ENCODE results near the gene OSGEP.
"Not testable (repeated sequence)": the region's sequence is repeated elsewhere in the genome, so short reads cannot be mapped to it uniquely, and the experiment has no call there.

Gene OSGEP

GRCh38 chr14:20469242-20469889 is 14.8 kb upstream of the OSGEP start, which contains the start of gene PNP:
PNP (plus strand) TSS chr14:20469406; CDS start chr14:20469525, 119 bp downstream.
- peak; percentile 83 for DNase-seq

DNA sequence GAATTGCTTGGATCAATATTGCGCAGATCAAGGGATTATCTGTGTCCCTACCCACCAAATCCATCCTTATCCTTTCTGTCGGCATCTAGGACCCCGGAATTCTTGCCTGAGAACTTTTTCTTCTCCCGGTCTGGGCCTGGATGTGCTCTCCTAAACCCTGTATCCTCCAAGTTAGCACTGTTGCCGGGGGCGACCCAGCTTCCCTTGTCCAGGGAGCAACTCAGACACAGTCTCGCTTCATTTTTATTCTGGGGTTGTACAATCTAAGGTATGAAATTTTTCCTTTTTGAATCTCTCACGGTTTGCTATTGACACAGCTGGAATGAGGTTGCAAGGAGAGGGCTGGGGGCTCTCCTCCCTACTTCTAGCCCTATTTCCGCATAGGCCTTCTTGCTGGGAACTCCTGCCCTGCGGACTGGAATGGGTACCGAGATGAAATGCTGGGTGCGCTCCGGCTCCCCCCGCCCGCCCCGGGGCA is 14.2 kb upstream of the OSGEP start:
- no peak for DNase-seq

GRCh38 chr14:20461225-20462141 is 6.9 kb upstream of the OSGEP start, which contains the start of gene PIP4P1:
PIP4P1 (minus strand) TSS chr14:20461434; CDS start chr14:20461325, 109 bp downstream.
- peak; percentile 98 for DNase-seq

GRCh38 chr14:20460458-20461224 is 6.0 kb upstream of the OSGEP start:
- DNase-seq: no peak

- DNase-seq: no peak
These were observed 3.6 kb upstream of the OSGEP start for GRCh38 chr14:20458031-20458789.

GRCh38 chr14:20456971-20457370 is 2.4 kb upstream of the OSGEP start:
- DNase-seq: no peak

DNA sequence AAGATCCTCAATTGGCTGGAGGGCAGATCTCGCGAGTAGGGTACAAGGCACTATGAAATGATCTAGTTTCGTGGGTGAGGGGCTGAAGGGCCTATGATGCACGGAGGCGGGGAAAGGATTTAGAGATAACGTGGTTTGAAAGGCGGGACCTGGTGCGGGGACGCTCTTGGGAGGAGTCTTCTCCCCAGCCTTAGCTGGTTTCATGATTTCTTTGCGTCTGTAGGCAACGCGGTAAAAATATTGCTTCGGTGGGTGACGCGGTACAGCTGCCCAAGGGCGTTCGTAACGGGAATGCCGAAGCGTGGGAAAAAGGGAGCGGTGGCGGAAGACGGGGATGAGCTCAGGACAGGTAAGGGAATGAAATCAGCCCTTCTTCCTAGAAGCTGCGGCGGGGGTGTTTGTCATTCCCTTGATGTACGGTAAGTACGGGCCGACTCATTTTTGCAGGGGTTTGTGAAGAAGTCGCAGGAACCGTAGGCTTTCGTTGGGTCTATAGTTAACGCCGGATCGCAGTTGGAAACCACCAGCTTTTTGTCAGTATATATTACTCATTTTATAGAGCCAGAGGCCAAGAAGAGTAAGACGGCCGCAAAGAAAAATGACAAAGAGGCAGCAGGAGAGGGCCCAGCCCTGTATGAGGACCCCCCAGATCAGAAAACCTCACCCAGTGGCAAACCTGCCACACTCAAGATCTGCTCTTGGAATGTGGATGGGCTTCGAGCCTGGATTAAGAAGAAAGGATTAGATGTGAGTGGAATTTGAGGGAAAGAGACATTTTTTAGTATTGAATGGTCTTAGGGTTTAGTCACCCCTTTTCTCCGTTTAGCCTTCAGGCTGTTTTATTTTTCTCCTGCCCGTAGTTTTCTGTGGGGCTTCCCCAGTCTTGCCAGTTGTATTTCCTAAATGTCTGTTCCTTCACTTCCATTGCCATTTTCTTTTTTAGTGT is 1.0 kb upstream of the OSGEP start:
- no peak for DNase-seq

GRCh38 chr14:20452831-20453230 is 1.8 kb downstream of the OSGEP start:
- not testable (repeated sequence) for DNase-seq

DNA sequence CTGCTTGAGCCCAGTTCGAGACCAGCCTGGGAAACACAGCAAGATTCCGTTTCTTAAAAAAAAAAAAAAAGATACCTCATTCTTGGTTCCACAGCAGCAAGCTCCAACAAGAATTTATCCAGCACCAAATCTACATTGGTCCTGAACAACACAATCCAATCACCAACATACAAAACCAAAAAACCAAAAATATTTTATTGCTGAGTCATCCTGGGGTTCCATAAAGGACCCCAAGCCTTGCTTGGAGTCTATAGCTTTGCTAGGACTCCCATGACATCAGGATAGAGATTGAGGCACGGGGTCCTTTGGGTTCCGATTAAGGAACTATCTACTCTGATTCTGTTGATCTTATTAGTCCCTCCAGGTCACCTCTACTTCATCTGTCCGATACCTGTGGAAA is 7.7 kb downstream of the OSGEP start:
- DNase-seq: no peak

DNA sequence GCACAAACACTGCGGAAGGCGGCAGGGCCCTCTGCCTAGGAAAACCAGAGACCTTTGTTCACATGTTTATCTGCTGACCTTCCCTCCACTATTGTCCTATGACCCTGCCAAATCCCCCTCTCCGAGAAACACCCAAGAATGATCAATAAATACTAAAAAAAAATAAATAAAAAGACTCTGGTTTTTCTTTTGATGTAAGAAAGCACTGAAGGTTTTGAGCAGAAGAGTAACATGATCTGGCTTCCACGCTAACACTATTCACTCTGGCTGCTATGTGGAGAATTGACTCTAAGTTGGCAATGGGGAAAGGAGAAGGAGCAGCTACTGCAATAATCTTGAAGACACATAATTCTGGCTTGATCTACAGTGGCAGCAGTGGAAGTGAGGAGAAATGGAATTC is 11.0 kb downstream of the OSGEP start:
- DNase-seq: not testable (repeated sequence)

GRCh38 chr14:20441461-20441860 is 13.2 kb downstream of the OSGEP start:
- no peak for DNase-seq

GRCh38 chr14:20440882-20441281 is 13.7 kb downstream of the OSGEP start:
- no peak for DNase-seq

GRCh38 chr14:20440465-20440864 is 14.1 kb downstream of the OSGEP start:
- DNase-seq: no peak

DNA sequence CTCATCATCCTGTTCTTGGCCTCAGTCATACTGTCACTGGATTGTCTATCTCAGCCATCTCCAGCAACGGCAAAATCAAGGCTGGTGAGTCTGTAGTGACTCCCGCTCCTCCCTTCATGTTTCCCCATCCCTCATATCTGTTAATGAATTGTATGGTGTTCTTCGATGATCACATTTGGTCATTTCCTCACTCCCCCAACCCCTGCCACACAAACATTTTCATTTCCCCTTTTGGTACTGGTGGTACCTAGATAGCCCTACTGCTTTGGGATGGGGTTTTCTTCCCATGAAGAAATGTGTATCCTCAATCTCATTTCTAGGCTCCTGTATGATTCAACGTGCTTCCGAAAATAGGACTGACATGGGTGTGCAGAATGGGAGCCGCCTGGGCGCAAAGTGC is 15.9 kb downstream of the OSGEP start:
- DNase-seq: no peak

GRCh38 chr14:20436363-20436755 is 18.3 kb downstream of the OSGEP start:
- peak; percentile 24 for DNase-seq

- no peak for DNase-seq
These were observed 18.8 kb downstream of the OSGEP start, which contains the start of gene KLHL33 for GRCh38 chr14:20435582-20436362. KLHL33 (minus strand) TSS chr14:20436166; CDS start chr14:20435811, 355 bp downstream.

GRCh38 chr14:20434701-20435581 is 19.7 kb downstream of the OSGEP start:
- no peak for DNase-seq

DNA sequence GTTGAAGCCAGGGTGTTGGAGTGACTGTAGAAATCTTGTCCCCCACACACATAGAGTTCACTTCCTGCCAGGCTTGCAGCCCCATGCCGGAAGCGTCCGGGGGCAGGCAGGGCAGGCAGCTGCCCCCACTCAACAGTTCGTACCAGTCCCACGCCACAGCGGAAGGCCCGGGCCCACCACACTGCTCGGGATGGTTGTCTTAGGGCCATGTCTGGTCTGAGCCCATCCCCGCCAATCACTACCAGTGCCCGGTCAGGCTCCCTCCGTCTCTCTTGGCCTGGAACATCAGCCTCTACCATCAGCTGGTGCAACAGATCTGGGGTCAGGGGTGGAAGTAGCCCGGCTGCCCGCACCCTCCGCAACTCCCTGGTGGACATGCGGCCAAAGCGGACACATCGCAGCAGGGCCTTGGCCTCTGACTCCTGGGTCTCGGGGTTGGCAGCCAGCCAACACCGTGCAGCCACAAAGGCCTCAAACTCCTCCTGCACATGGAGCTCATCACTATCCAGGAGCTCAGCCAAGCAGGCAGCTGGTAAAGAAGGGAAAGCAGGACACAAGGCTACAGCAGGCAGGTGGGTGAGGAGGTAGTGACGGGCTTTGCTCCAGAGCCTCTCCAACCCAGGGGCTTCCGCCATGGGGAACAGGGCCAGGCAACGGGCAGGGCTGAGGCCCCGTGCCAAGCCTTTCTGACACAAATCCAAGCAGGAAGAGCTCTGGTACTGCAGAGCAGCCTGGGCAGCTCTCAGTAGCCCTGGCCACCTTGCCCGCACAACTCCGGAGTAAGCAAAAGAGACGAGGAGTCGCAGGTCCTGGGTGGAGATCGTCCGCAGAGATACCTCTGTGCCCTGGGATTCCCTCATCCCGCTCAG is 24.6 kb downstream of the OSGEP start:
- no peak for DNase-seq

Data from T1000 (cell line).